H1 (cell line): ENCODE data around the gene ZNF629. TPM values are rescaled to one million over a fixed set of nuclear protein-coding genes. Genes with fewer than 3 reads are reported as not detected.

Experiments
- CHD7 ChIP-seq: fragments of 300-600 bp; sonication (generic); IDR thresholded peaks from 2 replicates; pipeline ENCODE4 v1.7.1; 2012; ENCODE audit warnings: low read length, moderate library complexity, mild to moderate bottlenecking, inconsistent platforms; ENCODE audit not compliant: insufficient replicate concordance
- CREB1 ChIP-seq: IDR thresholded peaks from 2 replicates; pipeline ENCODE4 v1.6.1; 2012; ENCODE audit warnings: inconsistent platforms
- HDAC2 ChIP-seq, 2 experiments: fragments of 300-600 bp in 1 of 2; sonication (generic) in 1 of 2; IDR thresholded peaks; 2 replicates each; pipeline ENCODE4 v1.6.1; 2011 to 2012; ENCODE audit warnings: low read depth in 2 of 2, low read length in 2 of 2, mild to moderate bottlenecking in 2 of 2, moderate library complexity in 2 of 2, borderline replicate concordance in 1 of 2, inconsistent platforms in 1 of 2
- JUN ChIP-seq: IDR thresholded peaks from 2 replicates; pipeline ENCODE4 v1.6.1; 2011; ENCODE audit warnings: low read depth, mild to moderate bottlenecking, improper control_type of control experiment, low read length
- JUND ChIP-seq: IDR thresholded peaks from 2 replicates; pipeline ENCODE4 v1.6.1; 2011; ENCODE audit warnings: mild to moderate bottlenecking, improper control_type of control experiment, low read length
- MAX ChIP-seq: IDR thresholded peaks from 2 replicates; pipeline ENCODE4 v1.6.1; 2012; ENCODE audit warnings: inconsistent platforms
- NRF1 ChIP-seq: IDR thresholded peaks from 2 replicates; pipeline ENCODE4 v1.6.1; 2011; ENCODE audit warnings: mild to moderate bottlenecking, low read depth, low read length, improper control_type of control experiment
- polyA plus RNA-seq, 7 experiments: library from polyadenylated mRNA; depleted of rRNA in 3 of 7; stranded (reverse) in 5 of 7; unstranded in 2 of 7; fragments of >200 nt in 5 of 7; fragments of 200-250 nt in 2 of 7; gene quantifications; 1 replicate in 5 of 7; 2 replicates in 1 of 7; 4 replicates in 1 of 7; pipeline versions ENCODE4 v1.2.1 to v1.2.3, GENCODE V29; 2011 to 2013; ENCODE audit warnings: missing spikeins in 2 of 7, mixed read lengths in 2 of 7
- total RNA-seq: library from RNA; stranded (reverse); fragmentation: NEBNext Ultra II Directional; extraction: Animal tissue kit (Norgen Biotek cat#: 25700); gene quantifications from 2 replicates; pipeline ENCODE4 v1.2.1, GENCODE V29; 2021

Gene ZNF629
- total and polyA plus RNA-seq, 2 of the 8 experiments (the other 6 are each of a cell fraction or from before 2014, with no cell fraction given): 11.0 to 19.5 TPM

- TF ChIP-seq CHD7 (no peak), JUN (no peak), CREB1 (no peak), HDAC2 (IDR thresholded peaks at IDR 0.05; ENCODE audit: borderline replicate concordance in 1 of 2, low read depth in 2 of 2, low read length in 2 of 2) (no peak), JUND (no peak), NRF1 (no peak), MAX (no peak)
These were observed 22.1 kb downstream of the ZNF629 start (continued) for GRCh38 chr16:30764816-30765465.
